Measurements from ENCODE around the gene SOBP.

Gene SOBP

DNA sequence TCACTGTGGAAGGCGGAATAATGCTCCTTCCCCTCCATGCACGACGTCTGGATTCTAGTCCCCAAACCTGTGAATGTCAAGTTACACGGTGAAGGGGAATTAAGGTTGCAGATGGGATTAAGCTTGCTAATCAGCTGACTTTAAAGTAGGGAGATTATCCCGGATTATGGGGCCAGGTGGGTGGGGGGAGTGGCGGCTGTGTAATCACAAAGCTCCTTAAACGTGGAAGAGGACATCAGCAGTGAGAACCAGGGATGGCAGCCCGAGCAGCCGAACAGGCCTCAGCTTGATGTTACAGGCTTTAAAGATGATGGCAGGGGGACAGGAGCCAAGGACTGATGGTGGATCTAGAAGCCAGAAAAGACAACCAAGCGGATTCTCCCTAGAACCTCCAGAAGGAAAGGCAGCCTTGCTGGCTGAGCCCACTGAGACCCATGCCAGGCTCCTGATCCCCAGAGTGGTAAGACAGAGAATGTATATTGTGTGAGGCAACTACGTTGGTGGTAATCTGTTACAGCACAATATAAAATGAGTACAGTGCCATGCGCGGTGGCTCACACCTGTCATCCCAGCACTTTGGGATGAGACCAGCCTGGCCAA is 216.7 kb downstream of the SOBP start:
- TF ChIP-seq POLR2A (IDR thresholded peaks at IDR 0.05; ENCODE audit: low read depth, low read length) = no peak
- DNase-seq (ENCODE audit: insufficient read length, low spot score) (no peak), FAIRE-seq (no peak)

DNA sequence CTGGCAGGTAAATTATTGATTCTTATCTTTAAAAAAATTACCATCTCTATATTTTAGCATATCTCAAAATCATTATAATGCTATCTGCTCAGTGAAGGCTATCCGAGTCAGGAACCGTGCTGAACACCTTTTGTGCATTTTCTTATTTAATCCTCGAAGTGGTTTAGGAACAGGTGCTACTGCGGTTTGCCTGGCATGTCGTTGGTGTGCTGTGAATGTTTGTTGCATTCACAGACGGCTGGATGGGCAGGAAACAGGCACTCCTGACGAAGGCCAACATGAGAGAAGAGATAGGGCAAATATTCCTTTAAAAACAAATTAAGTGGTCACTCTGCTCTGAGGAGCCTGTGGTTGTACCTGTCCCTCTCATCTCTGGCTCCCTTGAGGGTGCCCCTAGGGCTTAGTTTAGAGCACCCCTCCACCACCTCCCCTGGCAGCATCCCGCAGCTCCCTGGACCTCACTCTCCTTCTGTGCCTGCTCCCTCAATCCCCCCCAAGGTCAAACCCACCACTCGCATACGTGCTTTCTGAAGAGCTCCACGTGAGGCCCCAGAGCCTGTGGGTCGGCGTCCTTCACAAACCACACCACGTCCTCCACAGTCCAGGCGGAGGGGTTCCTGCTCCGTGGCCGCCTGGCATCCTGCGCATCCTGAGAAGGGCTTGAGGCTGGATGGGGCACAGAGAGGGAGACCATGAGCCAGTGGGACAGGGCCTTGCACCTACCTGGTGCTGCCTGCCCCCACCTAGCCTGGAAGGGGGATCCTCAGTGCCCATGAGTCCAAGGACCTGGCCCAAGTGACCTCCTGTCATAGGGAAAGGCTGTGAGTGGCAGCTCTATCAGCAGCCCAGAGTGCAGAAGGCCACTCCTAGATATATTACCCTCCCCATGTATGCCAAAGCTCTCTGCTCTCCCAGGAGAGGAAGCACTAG is 217.7 kb downstream of the SOBP start:
- TF ChIP-seq POLR2A (IDR thresholded peaks at IDR 0.05; ENCODE audit: low read depth, low read length) = no peak
- DNase-seq (ENCODE audit: insufficient read length, low spot score) = no peak
- FAIRE-seq = no peak

DNA sequence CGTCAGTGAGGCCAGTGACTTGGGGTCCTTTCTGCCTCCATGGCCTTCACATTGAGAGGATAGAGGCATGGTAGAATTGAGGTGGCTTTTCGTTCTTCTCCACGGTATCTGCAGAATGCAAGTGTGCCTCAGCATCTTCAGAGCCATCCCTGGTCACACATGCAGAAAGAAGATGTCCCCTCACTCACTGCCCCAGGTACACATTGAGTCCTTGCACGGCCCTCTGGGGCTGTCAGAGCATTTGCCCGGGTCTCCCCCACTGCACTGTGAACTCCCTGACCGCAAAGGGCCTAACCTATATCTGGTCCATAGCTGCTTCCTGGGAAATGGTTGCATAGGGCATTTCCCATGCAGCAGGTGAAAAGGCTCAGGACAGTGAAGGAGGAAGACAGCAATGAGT is 218.5 kb downstream of the SOBP start:
- FAIRE-seq (no peak), DNase-seq (ENCODE audit: insufficient read length, low spot score) (no peak)
- no peak for TF ChIP-seq POLR2A (IDR thresholded peaks at IDR 0.05; ENCODE audit: low read depth, low read length)

DNA sequence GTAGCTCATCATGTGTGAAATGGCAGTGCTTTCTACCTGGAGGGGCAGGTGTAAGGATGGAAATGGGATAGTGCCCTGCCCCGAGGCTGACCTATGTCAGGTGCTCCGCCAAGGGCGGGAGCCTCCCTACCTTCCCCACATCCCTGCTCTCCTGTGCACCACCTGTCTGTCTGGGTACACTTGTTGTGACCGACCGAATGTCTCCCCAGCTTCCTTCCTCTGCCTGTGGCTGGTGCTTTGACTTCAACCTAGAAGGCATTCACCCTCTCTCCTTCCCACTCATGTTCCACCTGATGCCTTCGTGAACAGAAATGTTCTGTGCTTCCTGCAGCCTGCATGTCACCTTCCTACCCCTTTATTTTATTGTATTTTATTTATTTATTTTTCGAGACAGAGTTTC is 219.4 kb downstream of the SOBP start:
- no peak for TF ChIP-seq POLR2A (IDR thresholded peaks at IDR 0.05; ENCODE audit: low read depth, low read length)
- no peak for DNase-seq (ENCODE audit: insufficient read length, low spot score)
- no peak for FAIRE-seq

All from H54 (cell line).